CD4-positive, alpha-beta T cell treated with Interleukin-4 for 4 hours (primary cell): ENCODE data around the gene TSC2.
"Not testable (repeated sequence)": the region's sequence is repeated elsewhere in the genome, so short reads cannot be mapped to it uniquely, and the experiment has no call there.

Experiments used
- DNase-seq: peaks from one replicate; pipeline ENCODE4 v3.0.0-alpha.2; 2020

Gene TSC2

DNA sequence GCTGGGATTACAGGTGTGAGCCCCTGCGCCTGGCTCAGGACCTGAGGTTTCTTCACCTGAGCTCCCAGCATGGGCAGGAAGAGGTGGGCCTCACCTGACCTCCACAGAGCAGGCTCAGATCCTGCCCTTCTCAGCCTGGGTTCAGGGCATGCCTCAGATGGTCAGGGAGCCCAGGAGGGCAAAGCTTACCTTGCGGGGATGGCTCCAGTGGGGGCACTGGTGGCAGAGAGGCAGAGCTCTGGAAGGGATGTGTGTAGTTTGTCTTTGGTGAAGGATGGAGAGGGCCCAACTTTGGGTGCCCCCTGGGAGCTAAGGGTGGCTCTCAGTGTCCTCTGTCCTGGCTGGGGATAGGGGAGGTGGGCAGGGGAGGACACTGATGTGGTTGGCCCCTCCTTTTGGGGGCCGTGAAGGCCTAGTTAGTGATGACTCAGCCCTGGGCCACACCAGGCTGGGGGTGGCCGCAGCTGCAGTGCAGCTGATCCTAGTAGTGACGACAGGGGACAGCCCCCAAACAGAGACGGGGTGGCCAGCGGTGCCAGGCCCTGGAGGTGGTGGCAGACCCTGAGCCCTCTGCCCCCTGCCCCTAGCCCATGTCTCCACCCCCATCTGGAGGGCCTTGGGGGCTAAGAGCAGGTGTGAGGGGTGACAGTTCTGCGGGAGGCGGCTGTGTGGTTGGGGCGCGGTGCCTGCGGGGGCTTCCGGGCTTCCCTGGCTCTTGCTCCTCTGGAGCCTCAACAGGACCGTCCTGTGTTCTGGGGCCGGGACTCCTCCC lies 15.3 kb upstream of the TSC2 start:
- DNase-seq, result no peak

DNA sequence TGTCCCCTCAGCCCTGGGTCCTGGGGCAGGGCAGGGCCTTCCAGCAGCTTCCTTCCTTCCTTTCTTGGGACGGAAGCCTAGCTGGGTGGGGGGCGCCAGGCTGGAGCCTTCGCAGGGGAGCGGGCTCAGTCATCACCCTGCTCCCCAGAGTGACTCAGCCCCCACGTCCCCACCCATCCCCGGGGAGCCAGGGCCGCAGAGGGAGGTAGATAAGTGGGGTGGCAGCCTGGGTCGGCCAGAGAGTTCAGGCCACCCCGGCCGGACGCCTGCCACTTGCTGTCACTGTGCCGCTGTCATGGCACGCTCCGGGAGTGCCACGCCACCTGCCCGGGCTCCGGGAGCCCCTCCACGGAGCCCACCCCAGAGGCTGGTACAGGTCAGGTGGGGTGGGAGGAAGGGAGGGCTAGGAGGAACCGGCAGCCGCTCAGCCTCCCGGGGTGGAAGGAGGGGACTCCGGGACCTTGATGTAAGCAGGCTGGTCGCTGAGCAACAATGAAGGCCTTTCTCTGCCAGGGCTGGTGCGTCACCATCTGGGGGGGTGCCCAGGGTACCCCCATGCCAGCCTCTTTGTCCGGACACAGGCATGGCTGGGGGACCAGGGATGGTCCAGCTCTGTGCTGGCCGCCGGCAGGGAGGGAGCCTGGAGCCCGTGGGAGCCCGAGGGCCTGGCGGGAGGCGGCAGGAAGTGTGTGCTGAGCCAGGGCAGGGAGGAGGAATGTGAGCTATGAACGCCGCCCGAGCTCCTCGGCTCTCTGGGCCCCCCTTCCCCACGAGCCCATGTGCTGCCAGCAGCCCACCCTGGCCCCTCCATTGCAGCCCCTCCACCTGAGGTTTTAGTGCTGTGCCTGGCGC lies 14.5 kb upstream of the TSC2 start:
- no peak for DNase-seq

DNA sequence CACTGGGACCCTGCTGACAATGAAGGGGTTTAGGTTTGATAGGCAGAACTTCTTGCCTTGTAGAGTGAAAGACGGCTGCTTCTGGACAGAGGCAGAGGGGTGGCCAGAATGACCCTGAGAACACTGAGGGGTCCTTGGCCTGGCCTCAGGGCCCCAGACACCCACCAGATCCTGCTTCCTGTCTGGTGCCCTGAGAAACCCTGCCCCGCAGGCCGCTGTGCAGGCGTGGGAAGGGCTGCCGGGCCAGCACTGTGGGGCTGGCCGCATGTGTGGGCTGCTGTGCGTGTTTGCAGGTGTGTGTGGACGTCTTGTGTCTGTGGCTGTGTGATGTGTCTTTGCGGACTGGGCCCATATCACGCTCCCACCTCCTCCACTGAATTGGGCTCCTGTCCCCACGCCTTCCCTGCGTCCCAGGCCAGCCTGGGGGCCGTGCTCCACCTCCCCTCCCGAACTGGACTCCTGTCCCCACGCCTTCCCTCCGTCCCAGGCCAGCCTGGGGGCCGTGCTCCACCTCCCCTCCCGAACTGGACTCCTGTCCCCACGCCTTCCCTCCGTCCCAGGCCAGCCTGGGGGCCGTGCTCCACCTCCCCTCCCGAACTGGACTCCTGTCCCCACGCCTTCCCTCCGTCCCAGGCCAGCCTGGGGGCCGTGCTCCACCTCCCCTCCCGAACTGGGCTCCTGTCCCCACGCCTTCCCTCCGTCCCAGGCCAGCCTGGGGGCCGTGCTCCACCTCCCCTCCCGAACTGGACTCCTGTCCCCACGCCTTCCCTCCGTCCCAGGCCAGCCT lies 13.7 kb upstream of the TSC2 start:
- DNase-seq, result not testable (repeated sequence)

GRCh38 chr16:2034696-2035430 lies 12.9 kb upstream of the TSC2 start:
- no peak for DNase-seq

DNA sequence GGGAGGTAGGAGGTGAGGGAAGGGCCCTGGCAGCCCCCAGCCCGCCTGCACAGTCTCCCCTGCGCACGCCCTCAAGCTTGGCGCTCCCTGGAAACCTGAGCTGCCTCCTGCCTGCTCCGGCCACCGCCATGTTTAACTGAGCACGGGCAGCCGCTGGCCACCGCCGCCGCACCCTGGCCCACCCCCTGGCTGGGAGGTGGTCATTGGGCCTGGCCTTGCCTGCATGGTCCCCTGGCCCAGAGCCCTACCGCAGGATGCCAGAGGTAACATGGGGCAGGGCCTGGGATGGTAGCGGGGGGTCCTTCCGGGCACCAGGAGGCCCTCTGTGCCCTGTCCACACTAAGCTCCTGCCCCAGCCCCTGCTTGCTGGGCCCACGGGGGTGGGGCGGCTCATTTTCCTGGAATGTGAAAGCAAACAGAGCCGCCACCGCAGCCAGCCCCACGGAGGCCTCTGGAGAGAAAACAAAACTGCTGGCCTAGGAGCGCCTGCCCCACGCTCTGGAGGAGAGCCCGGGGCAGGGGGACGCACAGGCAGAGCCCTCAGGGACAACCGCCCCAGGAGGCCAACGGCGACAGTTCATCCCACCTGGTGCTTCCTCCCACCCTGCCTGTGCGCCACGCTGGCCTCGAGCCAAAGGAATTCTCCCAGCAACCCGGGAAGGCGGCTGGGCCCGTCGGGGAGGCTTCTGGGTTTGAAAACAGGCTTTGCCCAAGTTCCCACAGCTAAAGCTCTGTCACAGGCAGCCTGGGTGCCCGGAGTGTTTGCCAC lies 12.2 kb upstream of the TSC2 start:
- DNase-seq, result no peak

- no peak for DNase-seq
Observed at GRCh38 chr16:2036200-2036966, 11.4 kb upstream of the TSC2 start.

GRCh38 chr16:2037115-2037514 lies 10.7 kb upstream of the TSC2 start:
- DNase-seq, result no peak

- DNase-seq, result no peak
Observed at GRCh38 chr16:2037647-2038381, 10.0 kb upstream of the TSC2 start.

DNA sequence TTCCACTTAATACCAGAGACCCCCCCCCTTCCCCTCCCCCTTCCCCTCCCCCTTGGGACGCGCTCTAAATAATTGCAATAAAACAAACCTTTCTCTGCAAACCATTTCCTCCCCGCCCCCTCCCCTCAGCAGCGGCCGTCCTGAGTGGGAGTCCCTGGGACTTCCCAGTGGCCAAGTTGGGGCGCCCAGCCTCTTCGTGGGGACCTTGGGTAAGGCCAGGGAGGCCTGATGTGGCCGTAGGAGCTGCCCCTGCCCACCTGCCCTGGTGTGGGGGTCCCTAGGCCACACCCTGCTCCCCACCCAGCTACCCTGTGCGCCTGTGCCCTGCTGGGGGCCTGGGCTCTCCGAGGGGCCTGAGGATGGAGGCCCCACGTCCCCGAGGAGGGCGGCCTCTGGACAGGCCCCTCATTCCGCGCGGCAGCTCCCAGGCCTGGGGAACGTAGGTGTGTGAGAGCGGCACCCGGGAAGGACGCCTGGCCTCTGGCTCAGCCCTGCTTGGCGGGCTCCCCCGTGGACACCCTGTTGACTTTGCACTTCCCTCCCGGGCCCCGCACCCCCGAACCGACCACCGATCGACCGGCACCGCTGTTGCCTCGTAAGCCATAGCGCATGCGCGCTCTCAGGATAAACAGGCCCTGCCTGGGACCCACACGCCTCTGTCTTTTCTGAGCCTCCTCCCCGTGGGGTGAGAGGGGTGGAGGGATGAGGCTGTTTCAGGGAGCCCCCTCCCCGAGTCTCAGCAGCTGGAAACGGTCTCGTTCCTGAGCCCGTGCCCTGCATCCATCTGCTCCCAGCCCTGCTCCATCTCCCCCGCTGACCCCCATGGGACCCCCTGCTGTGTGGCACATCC lies 9.2 kb upstream of the TSC2 start:
- DNase-seq, result no peak

DNA sequence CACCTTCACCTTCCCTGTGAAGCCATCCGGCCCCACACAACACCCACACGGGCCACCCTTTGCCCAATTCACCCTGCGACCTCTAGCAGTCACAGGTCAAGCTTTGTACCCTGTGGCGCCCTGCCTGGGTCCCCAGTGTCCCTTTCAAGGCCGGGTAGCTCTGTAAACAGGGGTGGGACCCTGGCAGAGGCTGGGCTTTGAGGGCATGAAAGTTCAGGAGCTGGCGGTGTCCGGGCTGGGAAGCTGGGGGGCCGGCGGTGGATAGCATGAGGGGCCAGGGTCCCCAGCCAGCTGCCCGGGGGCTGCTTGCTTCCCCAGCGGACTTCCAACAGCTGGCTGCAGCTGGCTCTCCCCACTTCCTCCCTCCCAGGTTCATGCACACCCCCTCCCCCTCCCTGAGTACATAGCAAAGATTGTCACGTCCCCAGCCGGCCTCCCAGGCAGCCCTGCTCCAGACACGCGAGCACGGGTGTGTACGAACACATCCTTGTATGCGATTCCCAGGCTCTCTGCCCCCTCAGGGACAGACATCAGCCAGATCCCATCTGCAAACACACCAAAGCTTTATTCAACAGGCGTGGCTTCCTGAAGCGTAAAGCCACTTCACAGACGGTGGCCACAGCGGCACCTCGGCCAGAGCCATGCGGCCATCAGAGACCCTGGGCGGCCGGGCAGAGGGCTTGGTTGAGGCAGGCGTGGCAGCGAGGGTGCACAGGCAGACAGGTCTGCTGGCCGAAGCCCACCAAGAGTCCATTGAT lies 8.3 kb upstream of the TSC2 start:
- DNase-seq, result no peak

- DNase-seq, result no peak
Observed at GRCh38 chr16:2040041-2040786, 7.6 kb upstream of the TSC2 start.

DNA sequence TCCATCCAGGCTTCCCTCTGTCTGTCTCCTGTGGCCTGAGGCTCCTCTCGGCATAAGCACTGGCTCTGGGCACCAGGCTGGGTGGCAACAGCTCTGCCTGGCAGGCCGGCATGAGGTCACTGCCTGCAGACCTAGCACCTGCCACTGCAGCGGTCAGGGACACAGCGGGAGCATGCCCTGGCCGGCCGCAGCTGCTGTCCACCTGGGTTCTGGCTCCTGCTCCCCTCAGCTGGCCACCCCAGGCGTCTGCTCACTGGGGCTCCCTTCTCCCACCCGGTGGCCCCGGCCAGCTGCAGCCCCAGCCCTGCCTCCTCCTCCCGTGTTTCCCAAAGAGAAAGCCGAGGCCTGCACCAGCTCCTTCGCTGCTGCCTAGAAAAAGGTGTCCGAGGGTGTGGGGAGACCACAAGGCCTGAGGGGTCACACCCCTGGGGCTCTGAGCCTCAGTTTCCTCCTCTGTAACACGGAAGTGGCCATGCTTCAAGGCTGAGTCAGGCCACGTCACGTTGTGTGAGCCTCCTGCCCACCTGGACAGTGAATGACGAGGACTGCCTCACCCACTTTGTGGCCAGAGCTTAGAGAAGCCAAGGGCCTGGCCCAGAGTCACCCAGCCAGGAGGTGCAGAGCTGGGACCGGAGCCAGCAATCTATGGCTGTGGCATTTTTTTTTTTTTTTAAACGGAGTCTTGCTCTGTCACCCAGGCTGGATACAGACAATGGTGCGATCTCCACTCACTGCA lies 6.8 kb upstream of the TSC2 start:
- DNase-seq, result no peak

DNA sequence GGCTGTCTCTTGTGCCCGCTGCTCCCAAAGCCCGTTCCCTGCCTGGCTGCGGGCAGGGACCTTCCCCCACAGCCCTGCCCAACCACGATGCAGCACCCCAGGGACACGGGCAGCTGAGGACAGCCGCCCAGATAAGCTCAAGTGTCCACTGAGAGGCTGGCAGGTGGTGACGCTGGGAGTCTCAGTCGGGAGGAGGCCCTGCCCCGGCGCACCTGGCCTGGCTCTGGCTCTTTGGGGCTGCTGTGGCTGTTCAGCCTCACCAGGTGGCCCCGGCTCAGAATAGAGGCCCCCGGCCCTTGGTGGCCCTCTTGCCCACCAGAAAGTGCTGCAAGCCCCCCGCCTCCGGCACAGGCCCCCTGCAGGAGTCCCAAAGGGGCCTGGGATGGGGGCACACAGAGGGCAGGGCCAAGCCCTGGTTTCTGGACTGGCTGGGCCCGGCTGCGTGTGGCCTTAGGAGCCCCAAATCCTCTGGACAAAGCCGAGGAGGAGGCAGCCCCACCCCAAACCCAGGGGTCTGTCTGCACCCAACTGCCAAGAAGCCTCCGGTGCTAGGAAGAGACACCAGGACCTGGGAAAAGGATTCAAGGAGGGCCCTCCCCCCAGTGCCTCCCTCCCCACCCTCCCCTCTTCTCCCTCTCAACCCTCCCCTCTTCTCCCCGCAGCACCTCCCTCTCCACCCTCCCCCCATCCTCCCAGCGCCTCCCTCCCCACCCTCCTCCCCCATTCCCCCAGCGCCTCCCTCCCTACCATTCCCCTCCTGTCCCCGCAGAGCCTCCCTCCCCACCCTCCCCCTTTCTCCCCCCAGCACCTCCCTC lies 5.4 kb upstream of the TSC2 start:
- DNase-seq, result no peak

GRCh38 chr16:2042986-2043666 lies 4.7 kb upstream of the TSC2 start:
- no peak for DNase-seq

DNA sequence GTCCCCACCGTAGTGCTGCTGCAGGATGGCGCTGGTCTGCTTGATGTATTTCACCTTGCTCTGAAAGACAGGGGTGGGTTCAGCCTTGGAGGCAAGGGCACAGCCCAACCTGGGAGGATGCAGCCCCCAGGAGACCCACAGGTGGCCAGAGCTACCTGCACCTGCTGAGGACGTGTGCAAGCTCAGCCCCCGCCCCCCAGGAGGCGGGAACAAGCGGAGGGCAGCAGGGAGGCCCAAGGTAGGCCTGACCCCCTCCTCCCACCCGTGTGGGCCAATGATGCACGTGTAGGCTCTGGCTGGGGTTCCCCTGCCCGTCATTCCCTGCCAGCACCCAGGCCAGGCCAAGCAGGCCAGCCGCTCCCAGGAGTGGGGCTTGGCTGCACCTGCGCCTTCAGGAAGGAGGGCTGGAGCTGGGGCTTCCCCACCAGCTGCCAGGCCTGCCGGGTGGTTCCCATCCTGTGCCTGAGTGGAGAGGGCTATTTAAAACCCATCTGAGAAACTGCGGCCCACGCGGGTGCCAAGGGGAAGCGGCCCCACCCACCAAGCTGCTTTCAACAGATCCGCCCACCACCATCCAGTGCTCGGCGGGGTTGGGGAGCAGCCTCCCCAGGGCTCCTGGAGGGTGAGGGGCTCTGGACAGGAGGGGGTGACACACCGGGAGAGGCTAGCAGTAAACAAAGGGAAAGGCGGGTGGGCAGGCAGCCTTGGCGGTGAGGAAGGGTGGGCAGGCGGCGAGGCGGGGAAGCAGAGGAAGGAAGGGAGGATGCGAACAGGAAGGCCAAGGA lies 3.9 kb upstream of the TSC2 start:
- DNase-seq, result no peak
